ENCODE results near the gene SPDYC.

Gene SPDYC

GRCh38 chr11:65169164-65169641 is 830 bp upstream of the SPDYC start:
- peak; percentile 61 for DNase-seq

- no peak for DNase-seq
Observed at GRCh38 chr11:65172600-65172999, 2.6 kb downstream of the SPDYC start.

GRCh38 chr11:65174571-65175010 is 4.6 kb downstream of the SPDYC start:
- DNase-seq = peak; percentile 91

GRCh38 chr11:65180877-65181568 is 11.0 kb downstream of the SPDYC start:
- peak; percentile 92 for DNase-seq

GRCh38 chr11:65181569-65182257 is 11.7 kb downstream of the SPDYC start, which contains the start of gene CAPN1:
Gene CAPN1 (plus strand): TSS chr11:65181928. CDS start chr11:65182702, 774 bp downstream.
- peak; percentile 96 for DNase-seq

GRCh38 chr11:65182258-65183170 is 12.5 kb downstream of the SPDYC start:
- DNase-seq = peak; percentile 82

GRCh38 chr11:65183201-65183891 is 13.3 kb downstream of the SPDYC start:
- no peak for DNase-seq

GRCh38 chr11:65184146-65184545 is 14.1 kb downstream of the SPDYC start:
- DNase-seq = no peak

GRCh38 chr11:65185171-65185570 is 15.1 kb downstream of the SPDYC start:
- DNase-seq = no peak

- DNase-seq = no peak
Observed at GRCh38 chr11:65185869-65186341, 15.9 kb downstream of the SPDYC start.

- DNase-seq = no peak
Observed at GRCh38 chr11:65186701-65187100, 16.7 kb downstream of the SPDYC start.

- no peak for DNase-seq
Observed at GRCh38 chr11:65187146-65187675, 17.2 kb downstream of the SPDYC start.

GRCh38 chr11:65187971-65188461 is 18.0 kb downstream of the SPDYC start:
- no peak for DNase-seq

GRCh38 chr11:65188486-65188885 is 18.5 kb downstream of the SPDYC start:
- DNase-seq = no peak

GRCh38 chr11:65189191-65189590 is 19.2 kb downstream of the SPDYC start:
- no peak for DNase-seq

- DNase-seq = no peak
Observed at GRCh38 chr11:65194564-65194963, 24.5 kb downstream of the SPDYC start.

- peak; percentile 51 for DNase-seq
Observed at GRCh38 chr11:65204143-65204542, 34.1 kb downstream of the SPDYC start.

GRCh38 chr11:65204646-65205601 is 34.9 kb downstream of the SPDYC start:
- peak; percentile 85 for DNase-seq

GRCh38 chr11:65205602-65205967 is 35.6 kb downstream of the SPDYC start:
- DNase-seq = no peak

GRCh38 chr11:65206441-65206841 is 36.4 kb downstream of the SPDYC start:
- no peak for DNase-seq

- no peak for DNase-seq
Observed at GRCh38 chr11:65206901-65207300, 36.9 kb downstream of the SPDYC start.
